Activated CD4-positive, alpha-beta T cell treated with anti-CD3 and anti-CD28 coated beads, Interleukin-2, amount 10 ng/mL, durations not matched to agents 7 days and 5 days (primary cell): ENCODE results near the gene PROK2. TPM values are rescaled to one million over a fixed set of nuclear protein-coding genes. Genes with fewer than 3 reads are reported as not detected.

ENCODE experiments used
- CTCF ChIA-PET: fragments of 350-600 bp; sonication (Branson Sonifier 250); formaldehyde crosslinking; loops from one replicate; lab custom pipeline; 2021; ENCODE audit warnings: antibody characterized with exemption; lab: Charles Lee
- POLR2A ChIA-PET: fragments of 350-600 bp; sonication (Branson Sonifier 250); formaldehyde crosslinking; loops from one replicate; lab custom pipeline; 2021; ENCODE audit warnings: antibody characterized with exemption; lab: Charles Lee
- DNase-seq: peaks from one replicate; pipeline ENCODE4 v3.0.0-alpha.2; 2020
- H3K27ac Mint-ChIP-seq: one replicate; pipeline ENCODE4 v1.8.0; 2021; ENCODE audit warnings: mild to moderate bottlenecking, moderate library complexity, mixed read lengths
- H3K27me3 Mint-ChIP-seq: one replicate; pipeline ENCODE4 v1.8.0; 2021; ENCODE audit warnings: mixed read lengths
- H3K36me3 Mint-ChIP-seq: one replicate; pipeline ENCODE4 v1.8.0; 2021; ENCODE audit warnings: low read depth, mixed read lengths
- H3K4me1 Mint-ChIP-seq: one replicate; pipeline ENCODE4 v1.8.0; 2021; ENCODE audit warnings: mixed read lengths
- H3K4me3 Mint-ChIP-seq: one replicate; pipeline ENCODE4 v1.8.0; 2021; ENCODE audit warnings: mild to moderate bottlenecking, moderate library complexity, mixed read lengths
- H3K9me3 Mint-ChIP-seq: one replicate; pipeline ENCODE4 v1.8.0; 2021; ENCODE audit warnings: mixed read lengths
- total RNA-seq, 2 experiments: library from RNA; stranded (reverse); gene quantifications; one replicate each; pipeline ENCODE4 v1.2.3, GENCODE V29; 2021

PROK2 gene
- total RNA-seq, 2 experiments from 2014 or later: 0.60 to 0.98 TPM

GRCh38 chr3:71754610-71755253, 30.2 kb downstream of the PROK2 start:
- ChIA-PET CTCF (no interaction called here), POLR2A (no interaction called here)
- no peak overlapping the region for H3K27ac Mint-ChIP-seq
- H3K9me3 Mint-ChIP-seq: no peaks in the 10 kb centered on the region
- H3K4me1 Mint-ChIP-seq: peaks cover 8% of the 10 kb centered on the region
- H3K27me3 Mint-ChIP-seq: peaks cover 59% of the 10 kb centered on the region
- no peak for DNase-seq
- peak overlapping the region; percentile 47 for H3K4me3 Mint-ChIP-seq
- H3K36me3 Mint-ChIP-seq: no peaks in the 10 kb centered on the region

GRCh38 chr3:71753701-71754609, 31.0 kb downstream of the PROK2 start, which contains the start of gene GPR27:
Gene GPR27 (plus strand): TSS chr3:71753855. CDS start chr3:71754050, 195 bp downstream.
- no peak for DNase-seq
- CTCF ChIA-PET: no interaction called here
- Mint-ChIP-seq H3K4me1 (peaks cover 8% of the 10 kb centered on the region), H3K4me3 (peak within 1 kb of the TSS; percentile 60), H3K27ac (peak within 1 kb of the TSS; percentile 19), H3K9me3 (no peaks in the 10 kb centered on the region), H3K27me3 (peaks cover 54% of the 10 kb centered on the region), H3K36me3 (no peaks in the 10 kb centered on the region)
- POLR2A ChIA-PET: no interaction called here

- ChIA-PET CTCF (no interaction called here), POLR2A (no interaction called here)
- Mint-ChIP-seq H3K27me3 (peaks cover 54% of the 10 kb centered on the region), H3K4me3 (peak overlapping the region; percentile 60), H3K9me3 (no peaks in the 10 kb centered on the region), H3K36me3 (no peaks in the 10 kb centered on the region), H3K27ac (peak overlapping the region; percentile 19), H3K4me1 (peaks cover 8% of the 10 kb centered on the region)
- no peak for DNase-seq
Measured at GRCh38 chr3:71752831-71753700, 31.9 kb downstream of the PROK2 start.

- H3K36me3 Mint-ChIP-seq: no peaks in the 10 kb centered on the region
- H3K9me3 Mint-ChIP-seq: no peaks in the 10 kb centered on the region
- no peak overlapping the region for H3K27ac Mint-ChIP-seq
- DNase-seq: no peak
- H3K27me3 Mint-ChIP-seq: peaks cover 41% of the 10 kb centered on the region
- ChIA-PET CTCF (no interaction called here), POLR2A (no interaction called here)
- peaks cover 8% of the 10 kb centered on the region for H3K4me1 Mint-ChIP-seq
- H3K4me3 Mint-ChIP-seq: no peak overlapping the region
Measured at GRCh38 chr3:71751602-71752001, 33.3 kb downstream of the PROK2 start.

GRCh38 chr3:71744738-71745137, 40.2 kb downstream of the PROK2 start:
- POLR2A ChIA-PET: no interaction called here
- Mint-ChIP-seq H3K27ac (no peak overlapping the region), H3K27me3 (peaks cover 11% of the 10 kb centered on the region), H3K9me3 (peaks cover 32% of the 10 kb centered on the region), H3K4me3 (no peak overlapping the region), H3K36me3 (peaks cover 7% of the 10 kb centered on the region), H3K4me1 (no peaks in the 10 kb centered on the region)
- DNase-seq: no peak
- CTCF ChIA-PET: no interaction called here

- Mint-ChIP-seq H3K27ac (no peak overlapping the region), H3K9me3 (peaks cover 32% of the 10 kb centered on the region), H3K4me1 (no peaks in the 10 kb centered on the region), H3K4me3 (no peak overlapping the region), H3K36me3 (peaks cover 7% of the 10 kb centered on the region), H3K27me3 (peaks cover 22% of the 10 kb centered on the region)
- ChIA-PET CTCF (no interaction called here), POLR2A (no interaction called here)
- no peak for DNase-seq
Measured at GRCh38 chr3:71742621-71743020, 42.3 kb downstream of the PROK2 start.

GRCh38 chr3:71734881-71735280, 50.1 kb downstream of the PROK2 start:
- Mint-ChIP-seq H3K9me3 (peaks cover 2% of the 10 kb centered on the region), H3K4me3 (no peak overlapping the region), H3K36me3 (peaks cover 2% of the 10 kb centered on the region), H3K27me3 (peaks cover 27% of the 10 kb centered on the region), H3K4me1 (peaks cover 16% of the 10 kb centered on the region), H3K27ac (no peak overlapping the region)
- POLR2A ChIA-PET: no interaction called here
- no peak for DNase-seq
- CTCF ChIA-PET: interaction anchor here (0.6 kb wide), 1 partner anchor 195 kb away, joined by 3 read pairs; no protein-coding TSS in a partner anchor

GRCh38 chr3:71733319-71733718, 51.6 kb downstream of the PROK2 start:
- Mint-ChIP-seq H3K9me3 (no peaks in the 10 kb centered on the region), H3K27me3 (peaks cover 21% of the 10 kb centered on the region), H3K4me1 (peaks cover 31% of the 10 kb centered on the region), H3K27ac (no peak overlapping the region), H3K36me3 (peaks cover 2% of the 10 kb centered on the region), H3K4me3 (no peak overlapping the region)
- ChIA-PET CTCF (interaction anchor here (1.9 kb wide), 1 partner anchor 9 kb away, joined by 4 read pairs; no protein-coding TSS in a partner anchor), POLR2A (no interaction called here)
- DNase-seq: no peak

GRCh38 chr3:71732637-71733036, 52.3 kb downstream of the PROK2 start:
- H3K27ac Mint-ChIP-seq: no peak overlapping the region
- ChIA-PET CTCF (interaction anchor here (0.6 to 1.9 kb wide), 3 partner anchors 9 to 55 kb away, joined by 3 to 4 read pairs (median 3); no protein-coding TSS in a partner anchor), POLR2A (no interaction called here)
- peaks cover 15% of the 10 kb centered on the region for H3K27me3 Mint-ChIP-seq
- no peaks in the 10 kb centered on the region for H3K9me3 Mint-ChIP-seq
- no peak overlapping the region for H3K4me3 Mint-ChIP-seq
- H3K4me1 Mint-ChIP-seq: peaks cover 34% of the 10 kb centered on the region
- no peak for DNase-seq
- H3K36me3 Mint-ChIP-seq: peaks cover 2% of the 10 kb centered on the region

GRCh38 chr3:71728632-71729342, 56.2 kb downstream of the PROK2 start:
- H3K27me3 Mint-ChIP-seq: no peaks in the 10 kb centered on the region
- peaks cover 49% of the 10 kb centered on the region for H3K4me1 Mint-ChIP-seq
- no peak overlapping the region for H3K27ac Mint-ChIP-seq
- H3K4me3 Mint-ChIP-seq: no peak overlapping the region
- ChIA-PET CTCF (interaction anchor here (0.8 to 1.7 kb wide), 5 partner anchors 11 to 469 kb away, joined by 3 to 7 read pairs (median 4); no protein-coding TSS in a partner anchor), POLR2A (no interaction called here)
- H3K9me3 Mint-ChIP-seq: no peaks in the 10 kb centered on the region
- H3K36me3 Mint-ChIP-seq: peaks cover 12% of the 10 kb centered on the region
- peak; percentile 54 for DNase-seq

- peak; percentile 61 for DNase-seq
- H3K4me1 Mint-ChIP-seq: peaks cover 66% of the 10 kb centered on the region
- POLR2A ChIA-PET: no interaction called here
- peak overlapping the region; percentile 95 for H3K27ac Mint-ChIP-seq
- peaks cover 33% of the 10 kb centered on the region for H3K36me3 Mint-ChIP-seq
- no peaks in the 10 kb centered on the region for H3K27me3 Mint-ChIP-seq
- CTCF ChIA-PET: interaction anchor here (1.2 to 1.4 kb wide), 2 partner anchors 15 to 130 kb away, joined by 3 to 7 read pairs; no protein-coding TSS in a partner anchor
- peak overlapping the region; percentile 93 for H3K4me3 Mint-ChIP-seq
- H3K9me3 Mint-ChIP-seq: no peaks in the 10 kb centered on the region
Measured at GRCh38 chr3:71726146-71726545, 58.8 kb downstream of the PROK2 start.
